Colonic mucosa (tissue), 4 donors: Measurements from ENCODE around the gene HHIP. TPM values are rescaled to one million over a fixed set of nuclear protein-coding genes. Genes with fewer than 3 reads are reported as not detected.

Experiments
- DNase-seq: peaks from one replicate; pipeline ENCODE4 v3.0.0-alpha.2; 2020
- H3K27ac ChIP-seq: fragments of 200-600 bp; one replicate; pipeline ENCODE4 v1.8.0; 2021
- H3K27me3 ChIP-seq: fragments of 200-600 bp; one replicate; pipeline ENCODE4 v1.8.0; 2021
- H3K36me3 ChIP-seq: fragments of 200-600 bp; one replicate; pipeline ENCODE4 v1.8.0; 2021
- H3K4me1 ChIP-seq: fragments of 200-600 bp; one replicate; pipeline ENCODE4 v1.8.0; 2021; ENCODE audit warnings: mild to moderate bottlenecking
- H3K4me3 ChIP-seq: fragments of 200-600 bp; one replicate; pipeline ENCODE4 v1.8.0; 2021
- H3K9ac ChIP-seq, 2 donors: one replicate each; pipeline ENCODE4 v1.7.0; 2013; ENCODE audit warnings: control low read depth in 2 of 2, low read depth in 2 of 2, low read length in 2 of 2
- H3K9me3 ChIP-seq: fragments of 200-600 bp; one replicate; pipeline ENCODE4 v1.8.0; 2021
- intact Hi-C: fragments of 100-400 bp; cut with DNase I; formaldehyde crosslinking; loops from one replicate; pipeline ENCODE4 v1.14.1; 2022
- total RNA-seq, 2 donors: library from RNA; stranded (reverse); fragmentation: NEBNext Ultra II Directional in 1 of 2; extraction: Animal tissue kit (Norgen Biotek cat#: 25700) in 1 of 2; gene quantifications; one replicate each; pipeline ENCODE4 v1.2.1, GENCODE V29; 2021
- TF ChIP-seq, protein P1 (sequence below): fragments of 200-600 bp; IDR thresholded peaks from one replicate; pipeline ENCODE4 v1.8.0; 2022; ENCODE audit warnings: antibody characterized with exemption, mild to moderate bottlenecking
- donor health status: healthy.
- donor health status: DM: no; HTN: no; CAD: no.
- donor health status: DM: no; HTN: no; CAD: no.

Gene HHIP
- total RNA-seq, 2 donors from 2014 or later: 4.2 to 5.9 TPM

DNA sequence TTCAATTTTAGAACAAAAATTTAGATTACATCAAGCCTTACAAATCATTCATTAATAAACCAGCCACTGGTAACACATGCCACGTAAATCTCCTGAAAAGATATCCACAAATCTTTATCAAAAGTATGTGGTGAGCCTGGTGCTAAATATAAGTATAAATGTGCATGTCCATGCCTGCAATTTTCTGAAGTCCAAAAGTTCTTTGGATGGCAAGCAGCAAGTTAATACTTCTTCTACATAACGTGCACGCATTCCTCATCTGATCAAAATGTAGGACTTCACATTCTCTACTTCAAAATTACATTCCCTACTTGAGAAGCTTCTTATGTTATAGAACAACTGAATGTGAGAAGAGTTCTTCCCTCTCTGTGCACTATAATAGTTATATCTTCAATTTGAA lies 49.8 kb downstream of the HHIP start:
- no peaks in the 10 kb centered on the region for H3K4me1 ChIP-seq
- H3K27me3 ChIP-seq: no peaks in the 10 kb centered on the region
- no peak overlapping the region for H3K27ac ChIP-seq
- DNase-seq: no peak
- no peak overlapping the region for H3K4me3 ChIP-seq
- intact Hi-C loops: no loop called here
- H3K9me3 ChIP-seq: no peaks in the 10 kb centered on the region
- TF ChIP-seq, protein P1, sequence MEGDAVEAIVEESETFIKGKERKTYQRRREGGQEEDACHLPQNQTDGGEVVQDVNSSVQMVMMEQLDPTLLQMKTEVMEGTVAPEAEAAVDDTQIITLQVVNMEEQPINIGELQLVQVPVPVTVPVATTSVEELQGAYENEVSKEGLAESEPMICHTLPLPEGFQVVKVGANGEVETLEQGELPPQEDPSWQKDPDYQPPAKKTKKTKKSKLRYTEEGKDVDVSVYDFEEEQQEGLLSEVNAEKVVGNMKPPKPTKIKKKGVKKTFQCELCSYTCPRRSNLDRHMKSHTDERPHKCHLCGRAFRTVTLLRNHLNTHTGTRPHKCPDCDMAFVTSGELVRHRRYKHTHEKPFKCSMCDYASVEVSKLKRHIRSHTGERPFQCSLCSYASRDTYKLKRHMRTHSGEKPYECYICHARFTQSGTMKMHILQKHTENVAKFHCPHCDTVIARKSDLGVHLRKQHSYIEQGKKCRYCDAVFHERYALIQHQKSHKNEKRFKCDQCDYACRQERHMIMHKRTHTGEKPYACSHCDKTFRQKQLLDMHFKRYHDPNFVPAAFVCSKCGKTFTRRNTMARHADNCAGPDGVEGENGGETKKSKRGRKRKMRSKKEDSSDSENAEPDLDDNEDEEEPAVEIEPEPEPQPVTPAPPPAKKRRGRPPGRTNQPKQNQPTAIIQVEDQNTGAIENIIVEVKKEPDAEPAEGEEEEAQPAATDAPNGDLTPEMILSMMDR: no peak
- H3K9ac ChIP-seq: no peak overlapping the region
- no peaks in the 10 kb centered on the region for H3K36me3 ChIP-seq

DNA sequence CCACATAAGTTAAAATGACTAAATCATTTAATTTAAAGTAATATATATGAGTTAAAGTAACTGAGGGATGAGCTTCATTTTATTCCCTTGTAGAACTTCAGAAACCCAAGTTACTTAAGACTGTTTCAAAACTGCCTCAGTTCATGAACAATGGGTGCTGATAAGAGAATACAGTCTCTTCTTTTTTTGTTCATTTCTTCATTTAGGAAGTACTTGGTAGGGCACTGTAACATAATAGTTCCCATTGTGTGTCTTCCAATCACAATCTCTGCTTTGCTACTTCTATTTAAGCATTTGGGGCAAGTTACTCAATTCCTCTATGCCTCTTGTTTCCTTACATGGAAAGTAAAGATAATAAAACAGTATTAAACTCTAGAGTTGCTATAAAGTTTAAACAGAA lies 50.4 kb downstream of the HHIP start:
- Histone ChIP-seq H3K4me1 (no peaks in the 10 kb centered on the region), H3K27me3 (no peaks in the 10 kb centered on the region), H3K27ac (no peak overlapping the region), H3K4me3 (no peak overlapping the region), H3K9me3 (no peaks in the 10 kb centered on the region), H3K9ac (no peak overlapping the region), H3K36me3 (no peaks in the 10 kb centered on the region)
- DNase-seq: no peak
- TF ChIP-seq, protein P1: no peak
- intact Hi-C loops: no loop called here

DNA sequence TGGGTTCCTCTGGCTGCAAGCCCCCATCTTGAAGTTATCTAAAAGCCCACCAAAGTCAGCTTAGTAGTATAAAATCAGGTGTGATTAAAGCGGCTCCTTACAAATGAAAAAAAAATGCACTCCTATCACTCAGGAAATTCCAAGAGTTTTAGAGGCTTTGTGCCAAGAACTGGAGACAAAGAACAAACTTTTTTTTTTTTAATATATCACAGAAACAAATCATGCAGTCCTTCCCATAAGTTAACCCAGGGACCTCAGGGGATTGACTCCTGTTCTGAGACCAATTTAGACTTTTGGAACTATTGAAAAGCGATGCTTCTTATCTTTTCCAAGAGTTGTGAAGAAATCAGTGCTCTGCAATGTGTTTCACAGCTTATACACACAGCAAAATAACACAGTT lies 53.6 kb downstream of the HHIP start:
- Histone ChIP-seq H3K27ac (no peak overlapping the region), H3K36me3 (no peaks in the 10 kb centered on the region), H3K27me3 (no peaks in the 10 kb centered on the region), H3K9me3 (no peaks in the 10 kb centered on the region), H3K9ac (no peak overlapping the region), H3K4me1 (no peaks in the 10 kb centered on the region), H3K4me3 (no peak overlapping the region)
- intact Hi-C loops: no loop called here
- DNase-seq: no peak
- TF ChIP-seq, protein P1: no peak

DNA sequence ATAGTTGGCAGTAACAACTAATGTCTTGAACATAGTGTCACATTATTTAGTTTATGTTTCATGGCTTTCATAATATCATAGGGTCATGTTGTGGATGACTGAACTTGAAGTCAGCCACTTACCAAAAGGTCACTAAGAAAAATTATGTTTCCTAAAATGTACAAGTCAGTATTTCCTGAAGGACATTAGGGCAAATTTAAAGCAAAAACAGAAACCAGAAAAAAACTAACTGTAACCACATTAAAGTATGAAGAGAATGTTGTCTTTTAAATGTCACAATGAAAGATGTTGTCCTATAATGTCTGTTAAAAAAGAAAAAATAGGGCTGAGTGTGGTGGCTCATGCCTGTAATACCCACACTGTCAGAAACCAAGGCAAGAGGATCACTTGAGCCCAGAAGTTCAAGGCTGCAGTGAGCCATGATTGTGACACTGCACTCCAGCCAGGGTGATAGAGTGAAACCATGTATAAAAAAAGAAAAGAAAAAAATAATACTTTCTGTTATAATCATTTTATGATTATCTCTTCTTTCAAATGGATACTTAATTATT lies 55.8 kb downstream of the HHIP start:
- Histone ChIP-seq H3K4me1 (no peaks in the 10 kb centered on the region), H3K9ac (no peak overlapping the region), H3K4me3 (no peak overlapping the region), H3K27me3 (no peaks in the 10 kb centered on the region), H3K36me3 (no peaks in the 10 kb centered on the region), H3K9me3 (no peaks in the 10 kb centered on the region), H3K27ac (no peak overlapping the region)
- intact Hi-C loops: no loop called here
- TF ChIP-seq, protein P1: no peak
- DNase-seq: no peak

DNA sequence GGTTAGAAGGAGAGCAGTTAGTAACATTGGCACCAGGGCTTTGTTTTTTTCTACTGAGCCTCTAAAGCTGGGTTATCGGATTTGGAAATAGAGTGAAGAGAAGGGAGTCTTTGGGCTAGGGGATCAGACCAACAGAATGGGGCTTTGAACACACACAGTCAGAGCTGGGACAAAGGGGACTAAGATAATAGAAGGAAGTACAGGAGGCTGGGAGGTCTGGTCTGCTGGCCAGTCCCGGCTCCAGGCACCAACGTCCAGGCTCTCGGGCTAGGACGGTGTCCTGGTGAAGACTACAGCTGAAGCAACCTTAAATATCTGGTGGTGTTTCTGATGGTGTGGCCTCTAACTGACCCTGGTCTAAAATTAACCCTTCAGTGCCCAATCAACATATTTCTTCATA lies 57.5 kb downstream of the HHIP start:
- Histone ChIP-seq H3K4me1 (no peaks in the 10 kb centered on the region), H3K9me3 (no peaks in the 10 kb centered on the region), H3K4me3 (no peak overlapping the region), H3K9ac (no peak overlapping the region), H3K27me3 (no peaks in the 10 kb centered on the region), H3K36me3 (no peaks in the 10 kb centered on the region), H3K27ac (no peak overlapping the region)
- TF ChIP-seq, protein P1: no peak
- DNase-seq: no peak
- intact Hi-C loops: no loop called here
